ENCODE results near the gene WDFY4.

WDFY4 gene

GRCh38 chr10:48774416-48775205 is 89.9 kb downstream of the WDFY4 start:
- DNase-seq, result no peak

- DNase-seq, result no peak
Measured at GRCh38 chr10:48775206-48775517, 90.5 kb downstream of the WDFY4 start.

- DNase-seq, result no peak
Measured at GRCh38 chr10:48776005-48776522, 91.4 kb downstream of the WDFY4 start.

GRCh38 chr10:48776528-48776927 is 91.9 kb downstream of the WDFY4 start:
- no peak for DNase-seq

GRCh38 chr10:48777110-48777509 is 92.4 kb downstream of the WDFY4 start:
- DNase-seq, result no peak

GRCh38 chr10:48778193-48778857 is 93.7 kb downstream of the WDFY4 start:
- DNase-seq, result no peak

GRCh38 chr10:48779077-48779476 is 94.4 kb downstream of the WDFY4 start:
- DNase-seq, result no peak

GRCh38 chr10:48779546-48780152 is 95.0 kb downstream of the WDFY4 start:
- no peak for DNase-seq

GRCh38 chr10:48780341-48780740 is 95.7 kb downstream of the WDFY4 start:
- no peak for DNase-seq

GRCh38 chr10:48782386-48782785 is 97.7 kb downstream of the WDFY4 start:
- DNase-seq, result no peak

- DNase-seq, result no peak
Measured at GRCh38 chr10:48784031-48784430, 99.4 kb downstream of the WDFY4 start.

- DNase-seq, result no peak
Measured at GRCh38 chr10:48785796-48786195, 101.1 kb downstream of the WDFY4 start.

GRCh38 chr10:48786606-48787282 is 102.1 kb downstream of the WDFY4 start:
- DNase-seq, result no peak

- DNase-seq, result no peak
Measured at GRCh38 chr10:48788554-48788953, 103.9 kb downstream of the WDFY4 start.

- no peak for DNase-seq
Measured at GRCh38 chr10:48789486-48790456, 105.1 kb downstream of the WDFY4 start.

GRCh38 chr10:48790457-48791044 is 105.9 kb downstream of the WDFY4 start:
- no peak for DNase-seq

- no peak for DNase-seq
Measured at GRCh38 chr10:48791267-48791928, 106.7 kb downstream of the WDFY4 start.

- DNase-seq, result no peak
Measured at GRCh38 chr10:48792121-48792520, 107.4 kb downstream of the WDFY4 start.

GRCh38 chr10:48792687-48793096 is 108.0 kb downstream of the WDFY4 start:
- DNase-seq, result no peak

GRCh38 chr10:48794074-48794473 is 109.4 kb downstream of the WDFY4 start:
- DNase-seq, result no peak

GRCh38 chr10:48796713-48797245 is 112.1 kb downstream of the WDFY4 start:
- no peak for DNase-seq

Data from NCI-H2081 (cell line).